ENCODE measurements around the gene LYSMD2. TPM values are rescaled to one million over a fixed set of nuclear protein-coding genes. Genes with fewer than 3 reads are reported as not detected.
A peak's percentile ranks its signal among the peaks of the same experiment; 100 is the strongest.

The LYSMD2 gene
- total RNA-seq, 4 donors from 2014 or later, result 11.0 to 15.0 (median 12.9) TPM

DNA sequence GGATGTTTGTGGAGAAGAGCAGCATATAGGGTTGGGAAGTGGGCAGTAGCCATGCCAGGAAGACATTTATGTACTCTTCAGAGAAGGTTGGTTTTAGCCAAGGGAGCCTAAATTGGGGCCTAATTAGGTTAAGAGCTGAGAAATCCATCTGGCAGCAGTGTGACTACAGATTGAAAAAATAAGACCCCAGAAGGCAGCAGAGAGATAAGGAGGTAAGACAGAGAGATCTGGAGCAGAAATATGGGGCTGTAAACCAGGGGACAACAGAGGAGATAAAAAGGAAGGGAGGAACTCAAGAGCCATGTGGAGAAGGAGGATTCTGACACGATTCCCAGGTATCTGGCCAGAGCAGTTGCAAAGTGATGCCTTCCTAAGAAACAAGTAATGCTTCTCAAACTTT, 23.3 kb downstream of the LYSMD2 start:
- no peak for DNase-seq
- WGBS, 2 donors, result 87 to 88% methylated on average over 1 of the region's 1 CpG
- Histone ChIP-seq H3K36me3 (no peaks in the 10 kb centered on the region), H3K27ac (no peak overlapping the region), H3K9me3 (no peaks in the 10 kb centered on the region), H3K4me3 (no peak overlapping the region), H3K4me1 (no peaks in the 10 kb centered on the region), H3K27me3 (no peaks in the 10 kb centered on the region)
- intact Hi-C loops (cut with DNase I), result no loop called here
- TF ChIP-seq, protein P1, sequence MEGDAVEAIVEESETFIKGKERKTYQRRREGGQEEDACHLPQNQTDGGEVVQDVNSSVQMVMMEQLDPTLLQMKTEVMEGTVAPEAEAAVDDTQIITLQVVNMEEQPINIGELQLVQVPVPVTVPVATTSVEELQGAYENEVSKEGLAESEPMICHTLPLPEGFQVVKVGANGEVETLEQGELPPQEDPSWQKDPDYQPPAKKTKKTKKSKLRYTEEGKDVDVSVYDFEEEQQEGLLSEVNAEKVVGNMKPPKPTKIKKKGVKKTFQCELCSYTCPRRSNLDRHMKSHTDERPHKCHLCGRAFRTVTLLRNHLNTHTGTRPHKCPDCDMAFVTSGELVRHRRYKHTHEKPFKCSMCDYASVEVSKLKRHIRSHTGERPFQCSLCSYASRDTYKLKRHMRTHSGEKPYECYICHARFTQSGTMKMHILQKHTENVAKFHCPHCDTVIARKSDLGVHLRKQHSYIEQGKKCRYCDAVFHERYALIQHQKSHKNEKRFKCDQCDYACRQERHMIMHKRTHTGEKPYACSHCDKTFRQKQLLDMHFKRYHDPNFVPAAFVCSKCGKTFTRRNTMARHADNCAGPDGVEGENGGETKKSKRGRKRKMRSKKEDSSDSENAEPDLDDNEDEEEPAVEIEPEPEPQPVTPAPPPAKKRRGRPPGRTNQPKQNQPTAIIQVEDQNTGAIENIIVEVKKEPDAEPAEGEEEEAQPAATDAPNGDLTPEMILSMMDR (IDR thresholded peaks at IDR 0.05), result no peak
- TF ChIP-seq POLR2A (IDR thresholded peaks at IDR 0.05), result no peak

DNA sequence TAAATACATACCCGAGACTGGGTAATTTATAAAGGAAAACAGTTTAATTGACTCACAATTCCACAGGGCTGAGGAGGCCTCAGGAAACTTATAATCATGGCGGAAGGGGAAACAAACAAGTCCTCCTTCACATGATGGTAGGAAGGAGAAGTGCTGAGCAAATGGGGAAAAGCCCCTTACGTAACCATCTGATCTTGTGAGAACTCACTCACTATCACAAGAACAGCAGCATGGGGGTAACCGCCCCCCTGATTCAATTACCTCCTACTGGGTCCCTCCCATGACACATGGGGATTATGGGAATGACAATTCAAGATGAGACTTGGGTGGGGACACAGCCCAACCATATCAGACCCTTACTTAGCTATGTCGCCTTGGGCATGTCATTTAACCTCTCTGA, 28.4 kb downstream of the LYSMD2 start:
- intact Hi-C loops (cut with DNase I), result no loop called here
- H3K36me3 ChIP-seq, result no peaks in the 10 kb centered on the region
- no peak for DNase-seq
- 88% methylated on average over 5 of the region's 5 CpGs for WGBS, 2 donors
- H3K27me3 ChIP-seq, result no peaks in the 10 kb centered on the region
- H3K4me3 ChIP-seq, result no peak overlapping the region
- H3K4me1 ChIP-seq, result peaks cover 0 to 5% (median 0%) of the 10 kb centered on the region in 3 donors
- no peaks in the 10 kb centered on the region for H3K9me3 ChIP-seq
- H3K27ac ChIP-seq, result no peak overlapping the region
- no peak for TF ChIP-seq POLR2A (IDR thresholded peaks at IDR 0.05)
- TF ChIP-seq, protein P1 (IDR thresholded peaks at IDR 0.05), result no peak

DNA sequence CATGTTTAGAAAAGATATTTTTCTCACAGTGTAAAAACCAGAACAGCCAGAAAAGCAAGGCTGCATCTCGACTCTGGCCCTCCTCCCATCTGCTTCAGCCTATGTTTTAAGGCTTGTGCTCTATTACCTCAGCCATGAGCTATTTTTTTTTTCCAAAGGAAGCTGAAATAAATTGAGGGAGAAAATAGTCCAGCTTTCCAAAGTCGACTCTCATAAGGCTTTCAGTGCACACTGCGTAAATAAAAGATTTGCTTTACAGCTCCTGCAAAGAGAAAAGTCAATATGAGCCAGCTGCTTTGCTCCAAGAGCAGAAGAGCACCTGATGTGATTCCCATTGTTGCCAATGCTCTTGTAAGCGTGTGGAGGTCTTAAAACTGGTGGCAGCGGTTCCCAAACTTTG, 29.4 kb downstream of the LYSMD2 start:
- no peaks in the 10 kb centered on the region for H3K36me3 ChIP-seq
- H3K4me1 ChIP-seq, result peaks cover 0 to 5% (median 0%) of the 10 kb centered on the region in 3 donors
- H3K27ac ChIP-seq, result no peak overlapping the region
- TF ChIP-seq, protein P1 (IDR thresholded peaks at IDR 0.05), result no peak
- no peak for TF ChIP-seq POLR2A (IDR thresholded peaks at IDR 0.05)
- H3K4me3 ChIP-seq, result no peak overlapping the region
- no peaks in the 10 kb centered on the region for H3K27me3 ChIP-seq
- no peaks in the 10 kb centered on the region for H3K9me3 ChIP-seq
- DNase-seq, result no peak
- intact Hi-C loops (cut with DNase I), result no loop called here
- WGBS, 2 donors, result 46 to 54% methylated on average over 5 of the region's 5 CpGs

DNA sequence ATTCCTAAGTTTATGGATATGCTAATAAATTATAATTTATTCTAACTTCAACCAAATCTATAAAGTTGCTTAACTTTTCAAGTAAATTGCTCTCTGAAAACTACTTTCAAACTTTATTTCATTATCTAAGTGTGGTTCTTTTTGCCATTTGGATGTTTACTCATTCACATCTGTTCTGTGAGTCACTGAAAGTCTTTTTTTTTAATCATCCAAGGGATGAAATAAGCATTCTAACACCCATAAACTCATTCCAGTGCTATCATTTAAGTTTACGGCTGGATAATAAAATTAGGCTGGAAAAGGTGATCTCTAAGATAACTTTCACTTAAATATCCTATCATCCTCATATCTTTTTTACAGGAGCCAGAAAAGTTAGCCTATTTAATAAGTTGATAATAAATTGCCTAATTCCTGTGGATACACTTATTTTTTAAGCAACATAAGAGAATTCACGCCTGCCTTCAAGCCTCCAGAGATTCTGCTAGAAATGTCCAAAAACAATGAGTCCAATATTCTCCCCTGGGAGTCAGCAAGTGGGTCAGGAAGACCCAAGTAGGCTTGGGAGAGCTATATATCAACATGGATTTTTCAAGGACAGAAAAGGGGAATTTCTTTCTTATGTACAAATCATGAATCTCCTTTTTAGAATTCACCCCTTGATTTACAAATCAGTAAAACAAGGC, 30.4 kb downstream of the LYSMD2 start:
- Histone ChIP-seq H3K9me3 (no peaks in the 10 kb centered on the region), H3K27me3 (no peaks in the 10 kb centered on the region), H3K4me1 (peaks cover 0 to 5% (median 0%) of the 10 kb centered on the region in 3 donors), H3K27ac (peak overlapping the region in 1 of 4 donors; percentile 29), H3K4me3 (no peak overlapping the region), H3K36me3 (no peaks in the 10 kb centered on the region)
- intact Hi-C loops (cut with DNase I), result no loop called here
- DNase-seq, result no peak
- 79 to 86% methylated on average over 2 of the region's 2 CpGs for WGBS, 2 donors
- no peak for TF ChIP-seq POLR2A (IDR thresholded peaks at IDR 0.05)
- TF ChIP-seq, protein P1 (IDR thresholded peaks at IDR 0.05), result no peak

DNA sequence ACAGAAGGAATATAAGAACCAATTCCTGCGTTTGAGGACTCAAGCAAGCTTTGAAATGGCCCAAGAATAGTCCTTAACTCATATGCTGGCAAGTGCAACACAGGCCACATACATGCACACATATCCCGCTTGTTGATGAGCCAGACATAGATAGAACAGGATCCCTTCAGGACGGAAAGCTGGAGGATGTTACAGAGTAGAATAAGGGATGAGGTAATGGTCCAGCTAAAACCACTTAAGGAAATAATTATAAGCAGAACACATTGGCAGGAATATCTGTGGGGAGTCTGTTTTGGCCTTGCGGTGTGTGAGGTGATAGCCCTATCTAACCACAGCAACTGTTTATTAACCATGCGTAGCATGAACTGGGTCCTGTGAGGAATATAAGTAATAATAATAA, 31.2 kb downstream of the LYSMD2 start:
- Histone ChIP-seq H3K36me3 (no peaks in the 10 kb centered on the region), H3K27me3 (no peaks in the 10 kb centered on the region), H3K9me3 (no peaks in the 10 kb centered on the region), H3K4me1 (peaks cover 0 to 5% (median 0%) of the 10 kb centered on the region in 3 donors), H3K27ac (peak overlapping the region in 1 of 4 donors; percentile 29), H3K4me3 (no peak overlapping the region)
- DNase-seq, result no peak
- WGBS, 2 donors, result 59 to 80% methylated on average over 5 of the region's 5 CpGs
- TF ChIP-seq, protein P1 (IDR thresholded peaks at IDR 0.05), result no peak
- TF ChIP-seq POLR2A (IDR thresholded peaks at IDR 0.05), result no peak
- intact Hi-C loops (cut with DNase I), result no loop called here
